KBM-7 (cell line): ENCODE data around the gene C4orf36.

Experiments
- DNase-seq: peaks from one replicate; pipeline ENCODE4 v3.0.0-alpha.2; 2015
- in situ Hi-C: fragments of 300-500 bp; cut with MboI; formaldehyde crosslinking; loops from 2 replicates; pipeline ENCODE4 v1.14.3; 2020; ENCODE audit warnings: low sequenced_read_pairs, low pct_unique_long_range_greater_than_20kb, mixed read lengths

C4orf36 gene

DNA sequence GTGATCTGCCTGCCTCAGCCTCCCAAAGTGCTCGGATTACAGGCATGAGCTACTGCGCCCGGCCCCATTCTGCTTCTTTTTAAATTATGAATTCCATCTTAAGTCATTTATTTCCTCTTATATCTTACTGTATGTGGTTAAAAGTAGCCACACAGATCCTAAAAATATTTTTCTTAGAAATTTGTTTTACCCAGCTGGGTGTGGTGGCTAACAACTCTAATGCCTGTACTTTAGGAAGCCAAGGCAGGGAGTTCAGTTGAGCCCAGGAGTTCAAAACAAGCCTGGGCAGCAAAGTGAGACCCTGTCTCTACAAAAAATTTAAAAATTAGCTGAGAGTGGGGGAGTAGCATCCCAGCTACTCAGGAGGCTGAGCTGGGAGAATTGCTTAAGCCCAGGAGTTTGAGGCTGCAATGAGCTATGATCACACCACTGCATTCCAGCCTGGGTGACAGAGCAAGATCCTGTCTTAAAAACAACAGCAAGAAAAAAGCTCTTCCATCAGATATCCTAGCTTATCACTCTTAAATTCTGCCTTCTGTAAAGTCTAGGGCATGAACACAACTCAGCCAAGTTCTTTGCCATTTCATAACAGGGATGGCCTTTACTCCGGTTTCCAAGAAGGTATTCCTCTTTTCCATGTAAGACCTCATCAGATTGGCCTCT is 27.5 kb upstream of the C4orf36 start:
- no peak for DNase-seq
- in situ Hi-C loops: loop anchor here (25.0 kb wide), 1 partner anchor 318 kb away; no protein-coding TSS in a partner anchor

DNA sequence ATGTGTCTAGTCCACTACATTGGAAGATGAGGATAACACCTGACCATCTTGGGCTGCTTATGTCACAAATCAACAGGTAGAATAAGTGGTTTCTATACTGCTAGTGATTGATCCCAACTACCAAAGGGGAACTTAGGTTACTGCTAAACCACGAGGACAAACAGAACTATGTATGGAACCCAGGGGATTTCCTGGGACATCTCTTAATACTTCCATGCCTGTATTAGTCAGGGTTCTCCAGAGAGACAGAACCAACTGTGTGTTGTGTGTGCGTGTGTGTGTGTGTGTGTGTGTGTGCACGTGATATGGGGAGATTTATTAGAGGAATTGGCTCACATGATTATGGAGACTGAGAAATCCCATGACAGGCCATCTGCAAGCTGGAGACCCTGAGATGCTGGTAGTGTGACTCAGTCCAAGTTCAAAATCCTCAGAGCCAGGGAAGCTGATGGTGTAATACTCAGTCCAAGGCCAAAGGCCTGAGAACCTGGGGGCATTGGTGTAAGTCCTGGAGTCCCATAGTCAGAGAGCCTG is 26.4 kb upstream of the C4orf36 start:
- DNase-seq: no peak
- in situ Hi-C loops: loop anchor here (25.0 kb wide), 1 partner anchor 319 kb away; no protein-coding TSS in a partner anchor

DNA sequence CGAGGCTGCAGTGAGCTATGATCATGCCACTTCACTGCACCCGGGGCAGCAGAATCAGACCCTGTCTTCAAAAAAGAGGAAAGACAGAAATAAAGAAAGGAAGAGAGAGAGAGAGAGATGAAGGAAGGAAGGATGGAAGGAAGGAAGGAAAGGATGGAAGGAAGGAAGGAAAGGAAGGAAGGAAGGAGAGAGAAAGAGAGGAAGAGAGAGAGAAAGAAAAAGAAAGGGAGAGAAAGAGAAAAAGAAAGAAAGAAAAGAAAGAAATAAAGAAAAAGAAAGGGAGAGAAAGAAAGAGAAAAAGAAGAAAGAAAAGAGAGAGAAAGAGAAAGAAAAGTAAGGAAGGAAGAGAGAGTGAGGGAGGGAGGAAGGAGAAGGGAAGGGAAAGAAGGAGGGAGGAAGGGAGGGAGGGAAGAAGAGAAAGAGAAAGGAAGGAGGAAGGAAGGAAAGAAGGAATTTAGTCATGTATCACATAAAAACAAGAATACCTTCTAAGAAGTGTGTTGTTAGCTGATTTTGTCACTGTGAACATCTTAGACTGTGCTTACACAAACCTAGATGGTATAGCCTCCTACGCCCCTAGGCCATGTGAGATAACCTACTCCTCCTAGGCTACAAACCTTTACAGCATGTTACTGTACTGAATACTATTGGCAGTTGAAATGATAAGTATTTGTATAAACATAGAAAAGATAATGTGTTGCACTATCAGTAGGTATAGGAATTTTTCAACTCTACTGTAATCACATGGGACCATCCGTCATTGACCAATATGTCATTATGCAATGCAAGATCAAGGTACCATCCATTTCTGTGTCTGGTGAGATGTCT is 25.2 kb upstream of the C4orf36 start:
- DNase-seq: no peak
- in situ Hi-C loops: loop anchor here (25.0 kb wide), 1 partner anchor 320 kb away; no protein-coding TSS in a partner anchor

DNA sequence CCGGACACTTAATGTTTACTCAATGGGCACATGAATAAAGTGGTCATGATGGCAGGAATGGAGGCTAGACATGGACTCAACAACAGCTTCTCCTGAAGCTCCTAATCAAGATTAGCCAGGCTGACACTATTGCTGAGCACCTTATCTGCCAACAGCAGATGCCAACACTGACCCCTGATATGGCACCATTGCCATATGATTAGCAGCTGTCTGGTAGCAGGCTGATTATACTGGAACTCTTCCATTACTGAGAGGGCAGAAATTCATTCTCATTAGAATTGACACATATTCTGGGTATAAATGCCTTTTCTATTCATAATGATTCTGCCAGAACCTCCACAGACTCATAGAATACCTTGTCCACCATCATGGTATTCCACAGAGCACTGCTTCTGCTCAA is 24.2 kb upstream of the C4orf36 start:
- in situ Hi-C loops: loop anchor here (25.0 kb wide), 1 partner anchor 321 kb away; no protein-coding TSS in a partner anchor
- DNase-seq: no peak

DNA sequence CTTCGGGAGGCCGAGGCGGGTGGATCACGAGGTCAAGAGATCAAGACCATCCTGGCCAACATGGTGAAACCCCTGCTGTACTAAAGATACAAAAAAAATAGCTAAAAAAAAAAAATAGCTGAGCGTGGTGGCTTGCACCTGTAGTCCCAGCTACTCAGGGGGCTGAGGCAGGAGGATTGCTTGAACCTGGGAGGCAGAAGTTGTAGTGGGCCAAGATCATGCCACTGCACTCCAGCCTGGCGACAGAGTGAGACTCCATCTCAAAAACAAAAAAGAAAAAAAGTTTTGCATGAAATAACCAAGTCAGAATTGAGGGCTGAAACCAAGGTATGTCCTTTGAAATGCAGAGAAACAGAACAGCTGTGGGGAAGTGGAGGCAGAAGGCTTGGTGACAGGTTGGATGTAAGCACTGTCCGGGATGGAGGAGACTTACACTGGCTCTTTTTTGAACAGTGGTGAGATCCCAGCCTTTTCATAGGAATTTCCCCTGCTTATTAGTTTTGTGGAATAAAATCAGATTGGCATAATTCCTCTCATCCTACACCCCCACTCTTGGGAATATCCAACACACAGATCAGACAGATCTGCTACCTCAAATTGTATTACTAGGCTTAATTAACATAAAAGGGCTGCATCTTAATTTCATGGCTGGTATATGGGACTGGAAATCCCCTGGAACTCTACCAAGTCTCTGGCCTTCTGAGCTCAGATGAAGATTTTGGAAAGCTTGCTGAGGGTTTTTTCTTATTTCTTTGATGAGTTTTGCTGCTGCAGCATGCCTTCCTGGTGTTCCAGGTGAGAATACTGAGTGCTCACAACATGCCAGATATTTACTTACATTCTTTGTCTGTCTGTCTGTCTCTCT is 18.8 kb upstream of the C4orf36 start:
- in situ Hi-C loops: loop anchor here (25.0 kb wide), 1 partner anchor 326 kb away; no protein-coding TSS in a partner anchor
- DNase-seq: no peak

DNA sequence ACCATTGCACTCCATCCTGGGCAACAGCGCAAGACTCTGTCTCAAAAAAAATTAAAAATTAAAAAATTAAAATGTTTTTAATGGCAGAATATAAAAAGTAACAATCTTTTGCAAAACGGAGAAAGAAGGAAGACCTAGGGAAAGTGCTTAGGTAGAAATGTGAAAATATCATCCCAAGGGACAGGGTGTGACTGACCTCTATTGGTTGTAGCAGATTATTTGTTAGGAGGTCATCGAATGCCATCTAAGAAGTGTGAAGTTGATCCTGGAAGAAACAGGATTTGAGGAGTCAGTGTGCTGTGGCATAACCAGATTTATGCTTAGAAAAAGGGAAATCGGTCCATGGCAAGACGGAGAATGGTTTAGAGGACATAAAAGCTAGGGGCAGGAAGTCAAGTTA is 18.1 kb upstream of the C4orf36 start:
- in situ Hi-C loops: loop anchor here (25.0 kb wide), 1 partner anchor 327 kb away; no protein-coding TSS in a partner anchor
- DNase-seq: no peak

DNA sequence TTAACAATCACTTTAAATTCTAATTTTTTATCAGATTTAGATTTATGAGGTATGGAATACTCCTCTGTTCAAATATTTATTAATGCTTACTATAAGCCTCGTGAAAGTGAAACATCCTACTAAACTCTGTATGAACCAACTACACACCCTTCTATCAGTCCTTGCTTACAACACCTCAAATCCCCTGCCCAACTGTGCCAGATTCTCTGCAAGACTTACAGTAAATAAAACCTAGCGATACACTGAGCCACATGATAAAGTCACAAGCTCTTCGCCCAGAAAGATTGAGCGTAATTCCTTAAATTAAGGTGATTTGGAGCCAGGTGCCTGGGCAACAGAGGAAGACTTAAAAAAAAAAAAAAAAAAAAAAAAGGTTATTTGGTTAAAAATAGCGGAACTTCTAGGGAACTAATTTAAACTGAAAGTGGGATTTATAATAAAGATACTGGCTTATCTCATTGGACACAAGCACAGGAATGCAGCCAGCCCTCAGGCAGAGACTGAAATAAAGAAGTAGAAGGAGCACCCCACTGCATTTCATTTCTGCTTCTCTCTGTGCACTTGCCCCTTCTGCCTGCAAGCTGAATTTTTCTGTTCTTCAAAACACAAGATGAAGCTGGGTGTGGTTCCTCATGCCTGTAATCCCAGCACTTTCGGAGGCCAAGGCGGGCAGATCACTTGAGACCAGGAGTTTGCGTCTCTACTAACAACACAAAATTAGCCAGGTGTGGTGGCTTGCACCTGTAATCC is 17.5 kb upstream of the C4orf36 start:
- in situ Hi-C loops: loop anchor here (25.0 kb wide), 1 partner anchor 328 kb away; no protein-coding TSS in a partner anchor

DNA sequence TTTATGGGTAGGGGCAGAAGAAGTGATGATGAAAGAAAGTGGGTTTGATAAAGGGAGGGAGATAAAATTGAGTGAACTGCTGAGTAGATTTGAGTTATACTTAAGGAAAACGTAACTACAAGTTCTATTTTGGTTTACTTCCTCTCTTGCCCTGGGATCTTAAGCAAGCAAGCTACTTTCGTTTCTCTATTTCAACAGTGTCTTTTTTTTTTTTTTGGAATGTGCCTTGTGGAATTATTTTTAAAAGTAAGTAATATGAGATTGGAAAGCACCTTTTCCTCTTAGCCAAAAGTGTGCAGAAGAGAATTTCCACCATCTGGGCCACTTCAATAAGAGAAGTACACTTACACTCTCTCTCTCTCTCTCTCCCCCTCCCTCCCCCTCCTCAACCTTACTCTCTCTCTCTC is 16.0 kb upstream of the C4orf36 start:
- DNase-seq: peak; percentile 75
- in situ Hi-C loops: loop anchor here (25.0 kb wide), 1 partner anchor 329 kb away; no protein-coding TSS in a partner anchor

More for the DNA sequence above, 17.5 kb upstream of the C4orf36 start:
- no peak for DNase-seq

DNA sequence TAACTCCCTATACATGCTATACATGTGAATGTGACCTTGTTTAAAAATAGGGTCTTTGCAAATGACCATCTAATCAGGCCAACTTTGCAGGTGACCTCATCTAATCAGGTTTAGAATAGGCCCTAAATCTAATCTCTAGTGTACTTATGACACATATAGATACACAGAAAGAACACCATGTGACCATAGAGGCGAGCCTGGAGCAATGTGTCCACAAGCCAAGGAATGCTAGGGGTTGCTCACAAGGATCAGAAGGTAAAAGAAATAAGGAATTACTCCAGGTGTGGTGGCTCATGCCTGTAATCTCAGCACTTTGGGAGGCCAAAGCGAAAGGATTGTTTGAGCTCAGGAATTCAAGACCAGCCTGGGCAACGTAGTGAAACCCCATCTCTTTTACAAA is 9.6 kb upstream of the C4orf36 start:
- in situ Hi-C loops: loop anchor here (25.0 kb wide), 1 partner anchor 335 kb away; no protein-coding TSS in a partner anchor
- DNase-seq: no peak

DNA sequence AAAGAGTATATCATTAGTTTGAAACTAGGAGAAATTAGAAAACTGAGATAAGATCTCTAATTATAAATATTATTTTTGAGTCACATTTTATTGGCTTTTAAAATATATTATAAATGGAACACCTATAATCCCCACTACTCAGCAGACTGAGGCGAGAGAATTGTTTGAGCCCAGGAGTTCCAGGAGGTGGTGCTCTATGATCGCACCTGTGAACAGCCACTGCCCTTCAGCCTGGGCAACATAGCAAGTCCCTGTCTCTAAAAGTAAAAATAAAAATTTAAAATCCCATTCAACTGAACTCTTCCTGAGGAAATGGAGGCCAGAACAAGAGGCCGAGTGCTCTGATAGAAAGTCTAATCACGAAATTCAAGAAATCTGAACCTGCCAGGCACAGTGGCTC is 6.3 kb upstream of the C4orf36 start:
- DNase-seq: no peak
- in situ Hi-C loops: loop anchor here (25.0 kb wide), 1 partner anchor 386 kb away; no protein-coding TSS in a partner anchor

DNA sequence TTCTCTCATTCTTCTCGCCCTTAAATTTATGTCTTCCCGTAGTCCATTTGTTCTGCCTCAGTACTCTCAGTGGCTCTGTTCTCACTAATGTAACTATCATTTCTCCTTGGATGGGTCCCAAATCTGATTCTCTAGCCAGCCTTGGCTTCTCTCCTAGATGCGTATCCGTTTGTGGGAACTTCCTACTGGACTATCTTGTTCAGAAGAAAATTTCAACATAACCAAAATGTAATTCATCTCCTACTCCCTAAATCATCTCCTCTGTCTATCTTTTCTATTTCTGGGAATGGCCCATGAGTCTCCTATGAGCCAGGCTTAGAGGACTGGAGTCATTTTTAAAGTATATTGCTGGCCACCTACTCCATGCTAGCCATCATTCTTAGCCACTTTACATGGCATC is 4.4 kb upstream of the C4orf36 start:
- in situ Hi-C loops: loop anchor here (25.0 kb wide), 1 partner anchor 384 kb away; no protein-coding TSS in a partner anchor
- DNase-seq: no peak

DNA sequence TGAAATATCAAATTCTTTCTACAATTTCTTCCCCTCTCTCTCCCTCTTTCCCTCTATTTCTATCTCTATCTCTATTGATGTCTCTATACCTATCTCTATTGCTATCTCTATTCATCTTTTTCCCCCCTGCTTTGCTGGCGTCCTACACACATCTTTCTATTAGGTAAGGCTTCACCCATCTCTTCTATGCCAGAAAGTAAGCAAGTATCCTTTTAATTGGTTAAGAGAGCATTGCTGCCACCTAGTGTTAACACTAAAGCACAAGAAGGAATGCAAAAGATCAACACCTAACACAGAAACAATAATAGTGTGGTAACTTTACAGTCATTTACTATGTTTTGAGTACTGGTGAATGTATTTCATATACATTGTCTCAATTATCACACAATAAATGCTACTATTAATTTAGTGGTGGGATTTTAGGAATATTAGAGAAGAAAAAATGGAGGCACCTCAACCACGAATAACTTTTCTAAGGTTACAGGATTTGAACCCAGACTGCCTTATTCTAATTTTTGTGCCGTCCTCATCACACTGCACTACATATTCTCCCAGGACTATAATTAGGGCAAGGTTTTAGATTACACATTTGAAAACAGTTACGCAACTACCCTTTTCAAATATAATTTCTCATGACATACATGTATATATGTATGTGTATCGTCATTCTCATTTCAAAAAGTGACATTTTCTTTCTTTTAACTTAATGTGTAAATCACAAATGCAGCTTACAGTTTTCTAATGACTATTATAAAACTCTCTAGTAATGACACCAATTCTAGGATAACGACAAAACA is 3.7 kb upstream of the C4orf36 start:
- in situ Hi-C loops: loop anchor here (25.0 kb wide), 1 partner anchor 384 kb away; no protein-coding TSS in a partner anchor
- DNase-seq: peak; percentile 79

DNA sequence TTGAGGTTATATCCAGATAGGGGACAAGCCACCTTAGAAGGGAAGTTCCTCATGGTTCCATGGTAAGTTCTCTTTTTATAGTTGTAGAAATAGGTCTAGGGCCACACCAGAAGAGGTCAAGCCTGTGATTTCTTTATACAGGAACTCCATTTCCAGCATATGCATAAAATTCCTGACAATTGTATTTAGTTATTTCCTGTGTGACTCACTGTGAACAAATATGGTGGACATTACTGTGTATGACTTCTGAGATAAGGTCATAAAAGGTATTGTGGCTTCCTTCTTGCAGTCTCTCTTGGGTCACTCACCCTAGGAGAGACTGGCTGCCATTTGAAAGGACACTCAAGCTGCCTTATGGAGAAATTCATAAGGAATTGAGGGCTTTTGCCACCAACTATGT is 2.2 kb upstream of the C4orf36 start:
- in situ Hi-C loops: loop anchor here (25.0 kb wide), 1 partner anchor 382 kb away; no protein-coding TSS in a partner anchor
- no peak for DNase-seq

DNA sequence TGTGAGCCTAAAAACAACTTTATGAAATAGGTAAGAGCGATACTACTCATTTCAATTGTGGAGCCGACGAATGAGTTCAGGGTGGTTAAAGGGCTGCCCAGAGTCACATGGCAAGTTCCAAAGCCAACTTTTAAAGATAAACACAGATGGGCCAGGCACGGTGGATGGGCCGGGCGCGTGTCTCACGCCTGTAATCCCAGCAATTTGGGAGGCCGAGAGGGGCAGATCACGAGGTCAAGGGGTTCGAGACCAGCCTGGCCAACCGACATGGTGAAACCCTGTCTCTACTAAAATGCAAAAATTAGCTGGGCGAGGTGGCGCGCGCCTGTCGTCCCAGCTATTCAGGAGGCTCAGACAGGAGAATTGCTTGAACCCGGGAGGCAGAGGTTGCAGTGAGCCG is 914 bp upstream of the C4orf36 start:
- in situ Hi-C loops: loop anchor here (25.0 kb wide), 1 partner anchor 381 kb away; no protein-coding TSS in a partner anchor
- no peak for DNase-seq

DNA sequence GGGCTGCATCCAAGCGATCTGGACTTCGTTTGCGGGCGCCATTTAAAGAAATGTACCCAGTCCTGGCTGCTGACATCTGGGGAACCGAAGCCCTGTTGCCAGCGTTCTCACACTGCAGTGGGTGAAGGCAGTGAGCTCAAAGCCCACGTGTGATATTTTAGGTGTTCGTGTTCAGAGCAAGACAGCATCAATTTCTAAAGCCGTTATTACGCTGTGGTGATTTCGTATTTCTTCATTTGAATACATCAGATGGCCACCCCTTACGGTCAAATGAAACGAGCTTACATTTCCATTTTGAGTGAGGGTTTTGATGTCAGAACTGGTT is 376 bp upstream of the C4orf36 start:
- in situ Hi-C loops: loop anchor here (25.0 kb wide), 1 partner anchor 380 kb away; no protein-coding TSS in a partner anchor
- no peak for DNase-seq

DNA sequence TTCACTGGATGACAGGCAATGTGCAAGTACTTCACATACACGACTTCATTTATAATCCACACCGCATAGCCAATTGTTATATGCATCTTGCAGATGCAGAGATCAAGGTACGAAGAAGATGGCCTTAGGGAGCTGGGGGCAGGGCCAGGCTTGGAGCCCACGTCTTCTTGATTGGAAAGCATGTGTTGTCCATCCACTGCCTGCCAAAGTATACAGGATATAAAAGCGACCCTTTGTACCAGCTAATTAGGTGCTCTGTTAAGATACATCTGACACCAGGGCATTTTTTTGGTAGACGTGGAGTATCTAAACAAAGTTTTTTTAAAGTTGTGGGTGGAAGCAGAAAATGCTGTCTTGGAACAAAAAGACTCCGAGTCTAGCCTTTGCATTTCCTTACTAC is 1.4 kb downstream of the C4orf36 start:
- no peak for DNase-seq
- in situ Hi-C loops: loop anchor here (25.0 kb wide), 1 partner anchor 378 kb away; no protein-coding TSS in a partner anchor

DNA sequence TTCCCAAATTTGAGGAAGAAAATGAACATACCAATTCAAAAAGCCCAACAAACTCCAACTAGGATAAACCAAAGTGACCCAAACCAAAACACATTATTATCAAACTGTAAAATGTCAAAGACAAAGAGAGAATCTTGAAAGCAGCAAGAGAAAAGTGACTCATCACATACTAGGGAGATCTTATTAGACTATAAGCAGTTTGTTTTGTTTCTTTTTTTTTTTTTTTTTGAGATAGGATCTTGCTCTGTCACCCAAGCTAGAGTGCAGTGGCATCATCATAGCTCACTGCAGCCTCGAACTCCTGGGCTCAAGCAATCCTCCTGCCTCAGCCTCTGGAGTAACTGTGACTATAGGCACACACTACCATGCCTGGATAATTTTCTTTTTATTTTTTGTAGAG is 12.6 kb downstream of the C4orf36 start:
- in situ Hi-C loops: loop anchor here (25.0 kb wide), 1 partner anchor 367 kb away; no protein-coding TSS in a partner anchor
- no peak for DNase-seq
